H1 (cell line): ENCODE data around the gene TPM2. TPM values are rescaled to one million over a fixed set of nuclear protein-coding genes. Genes with fewer than 3 reads are reported as not detected.

Experiments
- CTCF ChIA-PET: fragments of 300-600 bp; sonication (Branson Sonifier 250); formaldehyde crosslinking; loops from one replicate; lab custom pipeline; 2021; ENCODE audit not compliant: partially characterized antibody; lab: Charles Lee
- POLR2A ChIA-PET: fragments of 300-600 bp; sonication (Branson Sonifier 250); formaldehyde crosslinking; loops from one replicate; lab custom pipeline; 2021; ENCODE audit warnings: inconsistent platforms; ENCODE audit not compliant: partially characterized antibody; lab: Charles Lee
- DNase-seq, 2 experiments: peaks; one replicate each; pipeline versions ENCODE4 v3.0.0 to v3.0.0-alpha.2; 2010 to 2022; ENCODE audit warnings: low spot score in 2 of 2, low read depth in 1 of 2, mixed read lengths in 1 of 2
- FAIRE-seq: peaks from 2 replicates; lab custom pipeline; 2011; peaks lifted over from hg19 to GRCh38; lab: Jason Lieb, UNC
- H2AFZ ChIP-seq: 2 replicates; pipeline ENCODE4 v1.8.1; 2012; ENCODE audit warnings: low read length, inconsistent platforms
- H2AK5ac ChIP-seq: 2 replicates; pipeline ENCODE4 v1.6.1; 2013; ENCODE audit warnings: low read depth, low read length
- H2BK120ac ChIP-seq: replicated peaks from 2 replicates; pipeline ENCODE3; 2013; ENCODE audit warnings: low read depth, low read length, inconsistent platforms
- H2BK12ac ChIP-seq: 2 replicates; pipeline ENCODE4 v1.6.1; 2013; ENCODE audit warnings: low read depth, low read length
- H2BK15ac ChIP-seq: 2 replicates; pipeline ENCODE4 v1.6.1; 2013; ENCODE audit warnings: low read length
- H2BK20ac ChIP-seq: 2 replicates; pipeline ENCODE4 v1.6.1; 2013; ENCODE audit warnings: low read length
- H2BK5ac ChIP-seq: 2 replicates; pipeline ENCODE4 v1.6.1; 2013; ENCODE audit warnings: low read depth, low read length
- H3K14ac ChIP-seq: 2 replicates; pipeline ENCODE4 v1.6.1; 2013; ENCODE audit warnings: inconsistent platforms; ENCODE audit not compliant: insufficient read length
- H3K18ac ChIP-seq: 2 replicates; pipeline ENCODE4 v1.6.1; 2013; ENCODE audit warnings: low read length; ENCODE audit errors: extremely low read depth
- H3K23ac ChIP-seq: 2 replicates; pipeline ENCODE4 v1.6.1; 2013; ENCODE audit warnings: inconsistent platforms; ENCODE audit not compliant: insufficient read length
- H3K23me2 ChIP-seq: 2 replicates; pipeline ENCODE4 v1.6.1; 2013; ENCODE audit warnings: low read depth, low read length
- H3K27ac ChIP-seq: 2 replicates; pipeline ENCODE4 v1.6.1; 2011; ENCODE audit warnings: low read depth, low read length, inconsistent platforms
- H3K27me3 ChIP-seq, 4 experiments: replicated peaks in 1 of 4; 1 replicate in 1 of 4; 2 replicates in 3 of 4; pipeline versions ENCODE4 v1.6.1 to v1.8.1; 2011 to 2013; ENCODE audit warnings: low read length in 3 of 4, mild to moderate bottlenecking in 3 of 4, inconsistent platforms in 2 of 4, mixed read lengths in 2 of 4, moderate library complexity in 1 of 4; ENCODE audit not compliant: control insufficient read depth in 3 of 4, insufficient read depth in 3 of 4; ENCODE audit errors: extremely low read depth in 1 of 4
- H3K36me3 ChIP-seq, 4 experiments: 2 replicates each; pipeline versions ENCODE4 v1.6.1 to v1.8.1; 2011 to 2013; ENCODE audit warnings: mild to moderate bottlenecking in 4 of 4, low read length in 3 of 4, moderate library complexity in 2 of 4, control low read depth in 1 of 4, inconsistent platforms in 1 of 4; ENCODE audit not compliant: insufficient read depth in 4 of 4, control insufficient read depth in 2 of 4
- H3K4ac ChIP-seq: replicated peaks from 2 replicates; pipeline ENCODE3; 2013; ENCODE audit warnings: low read length, low read depth, mixed read lengths, inconsistent platforms; ENCODE audit not compliant: insufficient read length
- H3K4me1 ChIP-seq, 4 experiments: replicated peaks in 1 of 4; 1 replicate in 1 of 4; 2 replicates in 3 of 4; pipeline versions ENCODE4 v1.6.1 to v1.8.1; 2011 to 2013; ENCODE audit warnings: low read length in 3 of 4, inconsistent platforms in 2 of 4, mixed read lengths in 1 of 4; ENCODE audit not compliant: insufficient read depth in 4 of 4, control insufficient read depth in 3 of 4
- H3K4me2 ChIP-seq, 2 experiments: 2 replicates each; pipeline versions ENCODE4 v1.6.1 to v1.8.1; 2011 to 2013; ENCODE audit warnings: low read depth in 2 of 2, low read length in 2 of 2, control low read depth in 1 of 2, inconsistent platforms in 1 of 2, mild to moderate bottlenecking in 1 of 2; ENCODE audit not compliant: insufficient read depth in 1 of 2
- H3K4me3 ChIP-seq, 4 experiments: fragments of 200-600, 300-600 bp in 1 of 4; sonication (generic), shearing (Covaris generic), sonication (Bioruptor Twin) in 1 of 4; 2 replicates each; pipeline versions ENCODE4 v1.5.1 to v1.8.1; 2011 to 2016; ENCODE audit warnings: low read length in 4 of 4, low read depth in 3 of 4, control low read depth in 2 of 4, inconsistent platforms in 2 of 4, mild to moderate bottlenecking in 2 of 4, mixed read lengths in 1 of 4, moderate library complexity in 1 of 4; ENCODE audit not compliant: insufficient read depth in 2 of 4; ENCODE audit errors: extremely low read depth in 1 of 4
- H3K56ac ChIP-seq: replicated peaks from 2 replicates; pipeline ENCODE3; 2013; ENCODE audit warnings: low read depth, mild to moderate bottlenecking, mixed read lengths, low read length, inconsistent platforms; ENCODE audit not compliant: insufficient read length
- H3K79me1 ChIP-seq: 2 replicates; pipeline ENCODE4 v1.6.1; 2013; ENCODE audit warnings: low read depth, low read length, control low read depth
- H3K79me2 ChIP-seq, 2 experiments: 2 replicates each; pipeline versions ENCODE4 v1.6.1 to v1.8.1; 2012 to 2013; ENCODE audit warnings: low read length in 2 of 2, mild to moderate bottlenecking in 2 of 2, inconsistent platforms in 1 of 2; ENCODE audit not compliant: insufficient read depth in 2 of 2, control insufficient read depth in 1 of 2
- H3K9ac ChIP-seq, 4 experiments: replicated peaks in 1 of 4; 1 replicate in 1 of 4; 2 replicates in 3 of 4; pipeline versions ENCODE4 v1.6.1 to v1.8.1; 2011 to 2013; ENCODE audit warnings: low read depth in 3 of 4, low read length in 3 of 4, control low read depth in 2 of 4, mild to moderate bottlenecking in 2 of 4, moderate library complexity in 2 of 4, inconsistent platforms in 1 of 4; ENCODE audit errors: extremely low read depth in 1 of 4
- H3K9me3 ChIP-seq, 2 experiments: 2 replicates each; pipeline versions ENCODE4 v1.6.1 to v1.8.1; 2012 to 2013; ENCODE audit warnings: mild to moderate bottlenecking in 2 of 2, moderate library complexity in 2 of 2, control low read depth in 1 of 2, inconsistent platforms in 1 of 2, low read depth in 1 of 2, low read length in 1 of 2, mixed read lengths in 1 of 2; ENCODE audit not compliant: insufficient read depth in 2 of 2
- H4K20me1 ChIP-seq, 2 experiments: replicated peaks in 1 of 2; 2 replicates each; pipeline versions ENCODE3 to v1.8.1; 2011 to 2013; ENCODE audit warnings: inconsistent platforms in 2 of 2, low read length in 2 of 2, mild to moderate bottlenecking in 1 of 2; ENCODE audit not compliant: insufficient read depth in 2 of 2, control insufficient read depth in 1 of 2
- H4K5ac ChIP-seq: 2 replicates; pipeline ENCODE4 v1.6.1; 2013; ENCODE audit warnings: low read length, low read depth, mixed read lengths, inconsistent platforms; ENCODE audit not compliant: insufficient read length
- H4K8ac ChIP-seq: 2 replicates; pipeline ENCODE4 v1.8.0; 2013; ENCODE audit warnings: mild to moderate bottlenecking, moderate library complexity, low read length, inconsistent platforms; ENCODE audit not compliant: insufficient read depth; ENCODE audit errors: extremely low read depth
- H4K91ac ChIP-seq: replicated peaks from 2 replicates; pipeline ENCODE3; 2013; ENCODE audit warnings: low read length, mixed read lengths, inconsistent platforms; ENCODE audit not compliant: insufficient read length
- POLR2A ChIP-seq, 2 experiments: IDR thresholded peaks; 1 replicate in 1 of 2; 2 replicates in 1 of 2; pipeline ENCODE4 v1.6.1; 2011; ENCODE audit warnings: low read depth in 2 of 2, low read length in 2 of 2, mild to moderate bottlenecking in 2 of 2; ENCODE audit errors: control extremely low read depth in 1 of 2
- TAF1 ChIP-seq: IDR thresholded peaks from 2 replicates; pipeline ENCODE4 v1.6.1; 2011; ENCODE audit warnings: mild to moderate bottlenecking, low read depth, low read length
- WGBS, 2 experiments: shearing (Covaris generic) in 1 of 2; methylation state at CpG; one replicate each; pipeline versions ENCODE4 v1.1.6 to v1.1.7; 2013 to 2015; ENCODE audit warnings: low lambda C conversion rate in 2 of 2, mixed read lengths in 2 of 2, inconsistent platforms in 1 of 2, low coverage in 1 of 2, missing lambda C conversion rate in 1 of 2; ENCODE audit not compliant: insufficient replicate concordance in 2 of 2, insufficient coverage in 1 of 2, insufficient read length in 1 of 2; ENCODE audit errors: extremely low coverage in 1 of 2, missing lambda C conversion rate in 1 of 2; 5-methylcytosine and 5-hydroxymethylcytosine counted together
- polyA plus RNA-seq, 7 experiments: library from polyadenylated mRNA; depleted of rRNA in 3 of 7; stranded (reverse) in 5 of 7; unstranded in 2 of 7; fragments of >200 nt in 5 of 7; fragments of 200-250 nt in 2 of 7; gene quantifications; 1 replicate in 5 of 7; 2 replicates in 1 of 7; 4 replicates in 1 of 7; pipeline versions ENCODE4 v1.2.1 to v1.2.3, GENCODE V29; 2011 to 2013; ENCODE audit warnings: missing spikeins in 2 of 7, mixed read lengths in 2 of 7
- total RNA-seq: library from RNA; stranded (reverse); fragmentation: NEBNext Ultra II Directional; extraction: Animal tissue kit (Norgen Biotek cat#: 25700); gene quantifications from 2 replicates; pipeline ENCODE4 v1.2.1, GENCODE V29; 2021

Gene TPM2
- total and polyA plus RNA-seq, 2 of the 8 experiments (the other 6 are each of a cell fraction or from before 2014, with no cell fraction given): 62.5 to 181 TPM

DNA sequence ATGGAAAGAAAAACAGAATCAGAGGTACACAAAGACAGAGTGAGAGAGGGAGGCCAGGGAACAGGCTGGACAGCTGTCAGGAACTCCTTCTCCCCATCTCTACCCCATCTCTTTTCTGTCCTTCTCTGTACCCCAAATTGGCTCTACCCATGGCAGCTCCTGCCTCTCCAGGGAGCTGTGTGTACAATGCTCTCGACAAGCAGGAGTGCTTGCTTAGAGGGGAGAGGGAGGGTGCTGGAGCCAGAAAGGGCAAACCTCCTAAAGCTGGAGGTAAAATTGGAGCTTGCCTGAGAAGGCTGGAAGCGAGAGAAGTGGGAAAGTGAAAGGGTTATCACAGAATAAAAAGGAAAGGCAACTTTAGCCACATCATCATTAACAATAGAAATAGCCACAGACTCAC is 6.4 kb downstream of the TPM2 start:
- WGBS, 2 experiments: 89% methylated on average over 2 of the region's 2 CpGs; no CpG with 5 or more reads in 1 of the 2 experiments
- Histone ChIP-seq H3K23ac (no peak overlapping the region), H3K79me2 (peaks cover 0 to 10% of the 10 kb centered on the region in 2 experiments; a peak in 2 of 4 replicates), H2AK5ac (no peak overlapping the region), H3K14ac (no peak overlapping the region), H2BK120ac (no peak overlapping the region), H3K9ac (no peak overlapping the region), H4K91ac (no peak overlapping the region), H2AFZ (no peak overlapping the region), H3K27me3 (no peaks in the 10 kb centered on the region), H4K8ac (no peak overlapping the region), H3K27ac (no peak overlapping the region), H4K5ac (no peak overlapping the region), H3K4me2 (no peak overlapping the region), H3K4me1 (peaks cover 2 to 11% (median 5%) of the 10 kb centered on the region in 4 experiments; a peak in 6 of 7 replicates), H4K20me1 (peaks cover 10 to 12% of the 10 kb centered on the region in 2 experiments), H3K79me1 (no peaks in the 10 kb centered on the region; the same call in 1 of the 2 replicates), H2BK20ac (no peak overlapping the region), H2BK15ac (no peak overlapping the region), H2BK5ac (no peak overlapping the region), H3K56ac (no peak overlapping the region), H3K18ac (no peak overlapping the region), H3K4me3 (no peak overlapping the region), H3K9me3 (no peaks in the 10 kb centered on the region), H3K4ac (no peak overlapping the region), H3K36me3 (peaks cover 14 to 46% (median 33%) of the 10 kb centered on the region in 4 experiments), H3K23me2 (no peaks in the 10 kb centered on the region), H2BK12ac (no peak overlapping the region)
- FAIRE-seq: no peak
- no peak for DNase-seq
- ChIA-PET POLR2A (interaction anchor here (1.1 to 8.4 kb wide), 8 partner anchors 6 to 49 kb away, joined by 3 to 55 read pairs (median 6); partner anchors contain the start of genes ARHGEF39, CA9, CCDC107 and CREB3), CTCF (interaction anchor here (1.0 to 3.5 kb wide), 10 partner anchors 8 to 69 kb away, joined by 3 to 14 read pairs (median 4); partner anchors contain the start of gene ARHGEF39)
- TF ChIP-seq TAF1 (no peak), POLR2A (IDR thresholded peaks at IDR 0.05; ENCODE audit: control extremely low read depth in 1 of 2, low read depth in 2 of 2, low read length in 2 of 2) (0 out of 3 replicates have a peak, but pooled peaks of 1 of the 2 experiments have one; percentile 26)
